ENCODE measurements around the gene CHCHD6.

Gene CHCHD6

DNA sequence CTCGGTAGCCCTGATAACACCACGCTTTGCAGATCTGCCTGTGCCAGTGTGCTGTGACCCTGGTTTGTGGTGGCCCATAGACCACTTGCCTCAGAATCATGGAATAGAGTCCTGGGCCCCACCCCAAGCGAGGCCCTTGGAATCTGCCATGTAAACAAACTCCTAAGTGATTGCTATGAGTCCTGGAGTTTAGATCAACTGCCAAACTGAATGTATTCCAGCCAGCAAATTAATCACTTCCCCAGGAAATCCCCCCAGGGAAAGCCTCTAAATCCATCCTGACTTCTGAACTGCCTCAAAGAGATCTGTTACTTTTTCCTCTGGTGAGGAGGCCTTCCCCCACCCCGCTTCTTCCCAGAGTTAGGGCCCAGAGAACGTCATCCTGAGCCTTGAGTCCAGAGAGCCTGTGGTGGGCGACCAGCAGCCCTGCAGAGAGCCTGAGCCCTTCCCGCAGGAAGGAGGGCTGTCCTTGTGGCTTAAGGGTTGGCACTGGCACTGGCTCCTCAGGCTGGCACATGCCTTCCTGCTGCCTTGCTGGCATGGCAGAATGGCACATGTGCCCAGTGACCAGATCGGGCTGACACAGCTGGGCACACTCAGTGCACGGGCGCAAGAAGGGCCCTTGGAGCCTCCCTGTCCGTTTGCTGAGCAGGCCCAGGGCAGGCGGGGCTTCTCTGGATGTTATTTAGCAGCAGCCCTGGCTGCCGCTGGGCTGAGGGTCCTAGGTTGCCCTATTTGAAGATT is 228.3 kb downstream of the CHCHD6 start:
- Histone ChIP-seq H3K36me3 (ENCODE audit: control insufficient read depth, insufficient read depth, low read length) (no peaks in the 10 kb centered on the region), H3K4me3 (ENCODE audit: insufficient read depth, low read depth, low read length, poor library complexity, severe bottlenecking) (no peak overlapping the region), H3K9me3 (ENCODE audit: control insufficient read depth, low read length) (no peaks in the 10 kb centered on the region), H3K27ac (ENCODE audit: insufficient read depth, low read length, poor library complexity, severe bottlenecking) (no peak overlapping the region), H3K4me1 (ENCODE audit: control insufficient read depth, insufficient read depth, low read length, poor library complexity, severe bottlenecking) (no peaks in the 10 kb centered on the region), H3K27me3 (replicated peaks; ENCODE audit: control insufficient read depth, insufficient read depth, low read length, poor library complexity, severe bottlenecking) (no peaks in the 10 kb centered on the region)
- no peak for DNase-seq

GRCh38 chr3:126934031-126934531 is 230.0 kb downstream of the CHCHD6 start:
- DNase-seq: no peak

DNA sequence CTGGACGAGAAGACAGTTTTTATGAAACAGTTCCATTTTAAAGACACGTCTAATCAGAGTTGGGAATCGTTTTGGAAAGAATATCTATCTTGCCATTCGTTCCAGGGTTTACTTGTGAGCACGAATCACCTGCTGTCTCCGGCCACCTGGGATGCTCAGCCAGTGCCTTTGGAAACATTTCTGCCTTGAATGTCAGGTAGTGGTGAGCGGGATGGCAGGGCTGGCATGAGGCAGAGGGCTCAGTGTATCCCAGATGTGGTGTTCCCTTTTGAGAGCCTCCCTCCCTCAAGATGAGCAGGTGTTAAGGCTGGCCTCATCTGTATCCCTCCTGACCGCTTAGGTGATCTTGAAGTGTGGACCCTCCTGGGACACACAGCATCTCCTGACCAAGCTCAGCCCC is 231.0 kb downstream of the CHCHD6 start:
- Histone ChIP-seq H3K4me3 (ENCODE audit: insufficient read depth, low read depth, low read length, poor library complexity, severe bottlenecking) (no peak overlapping the region), H3K9me3 (ENCODE audit: control insufficient read depth, low read length) (no peaks in the 10 kb centered on the region), H3K36me3 (ENCODE audit: control insufficient read depth, insufficient read depth, low read length) (no peaks in the 10 kb centered on the region), H3K4me1 (ENCODE audit: control insufficient read depth, insufficient read depth, low read length, poor library complexity, severe bottlenecking) (no peaks in the 10 kb centered on the region), H3K27me3 (replicated peaks; ENCODE audit: control insufficient read depth, insufficient read depth, low read length, poor library complexity, severe bottlenecking) (no peaks in the 10 kb centered on the region), H3K27ac (ENCODE audit: insufficient read depth, low read length, poor library complexity, severe bottlenecking) (no peak overlapping the region)
- DNase-seq: no peak

More at GRCh38 chr3:126934031-126934531, 230.0 kb downstream of the CHCHD6 start:
- H3K27ac ChIP-seq (ENCODE audit: insufficient read depth, low read length, poor library complexity, severe bottlenecking): no peak overlapping the region
- H3K27me3 ChIP-seq (replicated peaks; ENCODE audit: control insufficient read depth, insufficient read depth, low read length, poor library complexity, severe bottlenecking): no peaks in the 10 kb centered on the region
- no peak overlapping the region for H3K4me3 ChIP-seq (ENCODE audit: insufficient read depth, low read depth, low read length, poor library complexity, severe bottlenecking)
- no peaks in the 10 kb centered on the region for H3K4me1 ChIP-seq (ENCODE audit: control insufficient read depth, insufficient read depth, low read length, poor library complexity, severe bottlenecking)
- H3K36me3 ChIP-seq (ENCODE audit: control insufficient read depth, insufficient read depth, low read length): no peaks in the 10 kb centered on the region
- H3K9me3 ChIP-seq (ENCODE audit: control insufficient read depth, low read length): no peaks in the 10 kb centered on the region

GRCh38 chr3:126935756-126936509 is 231.9 kb downstream of the CHCHD6 start:
- H3K36me3 ChIP-seq (ENCODE audit: control insufficient read depth, insufficient read depth, low read length): no peaks in the 10 kb centered on the region
- no peak overlapping the region for H3K4me3 ChIP-seq (ENCODE audit: insufficient read depth, low read depth, low read length, poor library complexity, severe bottlenecking)
- H3K27me3 ChIP-seq (replicated peaks; ENCODE audit: control insufficient read depth, insufficient read depth, low read length, poor library complexity, severe bottlenecking): no peaks in the 10 kb centered on the region
- no peak overlapping the region for H3K27ac ChIP-seq (ENCODE audit: insufficient read depth, low read length, poor library complexity, severe bottlenecking)
- H3K4me1 ChIP-seq (ENCODE audit: control insufficient read depth, insufficient read depth, low read length, poor library complexity, severe bottlenecking): no peaks in the 10 kb centered on the region
- no peaks in the 10 kb centered on the region for H3K9me3 ChIP-seq (ENCODE audit: control insufficient read depth, low read length)
- DNase-seq: no peak

DNA sequence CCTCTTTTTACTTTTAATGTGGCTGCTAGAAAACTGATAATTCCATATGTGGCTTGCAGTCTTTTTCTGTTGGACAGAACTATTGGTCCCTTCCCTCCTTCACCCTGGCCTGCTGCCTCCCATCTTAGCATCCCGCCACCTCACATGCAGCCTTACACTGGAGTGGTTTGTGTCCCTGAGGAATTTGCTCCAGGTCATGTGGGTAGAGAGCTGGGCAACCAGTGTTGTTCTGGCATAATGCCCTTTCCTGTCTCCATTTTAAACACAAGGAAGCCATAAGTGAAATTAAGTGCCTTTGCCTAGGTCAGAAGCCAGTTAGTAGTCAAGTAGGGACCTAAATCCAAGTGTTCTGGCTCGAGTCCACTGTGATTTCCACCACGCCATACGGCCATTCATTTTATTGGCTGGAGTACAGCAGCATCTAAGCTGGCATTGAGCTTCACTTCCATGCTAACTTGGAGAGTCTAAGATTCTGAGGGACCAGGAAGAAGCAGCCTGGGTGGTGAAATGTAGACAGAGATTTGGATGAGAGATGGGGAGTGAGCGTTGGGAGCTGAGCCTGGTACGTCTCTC is 232.9 kb downstream of the CHCHD6 start:
- Histone ChIP-seq H3K36me3 (ENCODE audit: control insufficient read depth, insufficient read depth, low read length) (no peaks in the 10 kb centered on the region), H3K4me1 (ENCODE audit: control insufficient read depth, insufficient read depth, low read length, poor library complexity, severe bottlenecking) (no peaks in the 10 kb centered on the region), H3K27ac (ENCODE audit: insufficient read depth, low read length, poor library complexity, severe bottlenecking) (no peak overlapping the region), H3K9me3 (ENCODE audit: control insufficient read depth, low read length) (no peaks in the 10 kb centered on the region), H3K4me3 (ENCODE audit: insufficient read depth, low read depth, low read length, poor library complexity, severe bottlenecking) (no peak overlapping the region), H3K27me3 (replicated peaks; ENCODE audit: control insufficient read depth, insufficient read depth, low read length, poor library complexity, severe bottlenecking) (no peaks in the 10 kb centered on the region)
- no peak for DNase-seq

GRCh38 chr3:126937533-126937932 is 233.5 kb downstream of the CHCHD6 start:
- no peaks in the 10 kb centered on the region for H3K27me3 ChIP-seq (replicated peaks; ENCODE audit: control insufficient read depth, insufficient read depth, low read length, poor library complexity, severe bottlenecking)
- H3K4me1 ChIP-seq (ENCODE audit: control insufficient read depth, insufficient read depth, low read length, poor library complexity, severe bottlenecking): no peaks in the 10 kb centered on the region
- no peak overlapping the region for H3K4me3 ChIP-seq (ENCODE audit: insufficient read depth, low read depth, low read length, poor library complexity, severe bottlenecking)
- no peak overlapping the region for H3K27ac ChIP-seq (ENCODE audit: insufficient read depth, low read length, poor library complexity, severe bottlenecking)
- no peak for DNase-seq
- no peaks in the 10 kb centered on the region for H3K36me3 ChIP-seq (ENCODE audit: control insufficient read depth, insufficient read depth, low read length)
- H3K9me3 ChIP-seq (ENCODE audit: control insufficient read depth, low read length): no peaks in the 10 kb centered on the region

DNA sequence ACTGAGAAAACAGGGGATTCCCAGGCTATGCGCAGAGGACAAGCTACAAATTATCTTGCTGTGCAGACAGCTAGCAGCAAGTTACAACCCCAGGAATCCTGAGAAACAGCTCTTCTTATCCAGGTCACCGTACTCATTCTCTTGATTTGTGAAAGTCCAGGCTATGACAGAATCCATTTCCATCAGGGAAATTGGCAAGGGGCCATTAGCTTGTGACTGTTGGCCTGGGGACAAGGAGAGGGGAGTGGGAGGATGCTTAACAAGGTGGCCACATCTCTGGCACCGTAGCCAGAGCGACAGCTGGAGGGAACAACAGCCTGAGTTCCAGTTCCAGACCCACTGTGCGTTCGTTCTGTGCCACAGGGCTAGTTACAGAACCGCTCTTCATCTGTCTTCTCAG is 233.9 kb downstream of the CHCHD6 start:
- Histone ChIP-seq H3K27ac (ENCODE audit: insufficient read depth, low read length, poor library complexity, severe bottlenecking) (no peak overlapping the region), H3K9me3 (ENCODE audit: control insufficient read depth, low read length) (no peaks in the 10 kb centered on the region), H3K36me3 (ENCODE audit: control insufficient read depth, insufficient read depth, low read length) (no peaks in the 10 kb centered on the region), H3K27me3 (replicated peaks; ENCODE audit: control insufficient read depth, insufficient read depth, low read length, poor library complexity, severe bottlenecking) (no peaks in the 10 kb centered on the region), H3K4me1 (ENCODE audit: control insufficient read depth, insufficient read depth, low read length, poor library complexity, severe bottlenecking) (no peaks in the 10 kb centered on the region), H3K4me3 (ENCODE audit: insufficient read depth, low read depth, low read length, poor library complexity, severe bottlenecking) (no peak overlapping the region)
- no peak for DNase-seq

DNA sequence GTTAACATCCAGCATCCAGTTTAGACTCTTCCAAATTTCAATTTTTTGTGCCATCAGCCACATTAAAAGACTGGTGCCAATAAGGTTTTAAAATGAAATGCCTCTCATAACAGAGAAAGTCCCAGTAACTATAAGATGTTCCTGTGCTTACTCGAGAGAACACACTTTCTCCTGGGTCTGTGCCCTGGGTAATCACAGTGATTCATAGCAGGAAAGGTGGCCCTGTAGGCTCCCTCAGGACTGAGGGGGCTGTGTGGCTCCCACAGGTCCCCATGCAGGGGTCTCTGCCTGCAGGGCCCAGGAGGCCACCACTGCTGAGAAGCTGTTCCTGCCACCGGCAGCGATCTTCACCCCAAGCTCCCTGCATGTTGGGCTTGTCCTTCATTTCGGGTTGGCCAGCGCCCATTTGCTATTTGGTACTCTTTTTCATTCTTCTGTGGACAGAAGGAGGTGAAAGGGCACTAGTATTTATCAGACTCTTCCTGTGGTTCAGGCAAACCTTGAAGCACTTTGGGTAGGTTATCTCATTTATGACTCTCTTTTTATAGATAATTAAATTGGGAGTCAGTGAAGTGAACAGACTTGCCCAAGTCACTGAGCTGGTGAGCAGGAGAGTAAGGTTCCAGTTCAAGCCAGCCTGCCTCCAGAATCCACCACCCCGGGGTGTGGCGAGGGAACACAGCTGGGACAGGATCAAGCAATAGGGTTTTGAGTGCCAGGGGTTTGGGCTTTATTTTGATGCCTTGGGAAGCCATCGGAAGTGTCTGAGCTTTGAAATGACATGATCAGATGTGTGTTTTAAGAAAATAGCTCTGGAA is 234.7 kb downstream of the CHCHD6 start:
- Histone ChIP-seq H3K36me3 (ENCODE audit: control insufficient read depth, insufficient read depth, low read length) (no peaks in the 10 kb centered on the region), H3K4me3 (ENCODE audit: insufficient read depth, low read depth, low read length, poor library complexity, severe bottlenecking) (no peak overlapping the region), H3K9me3 (ENCODE audit: control insufficient read depth, low read length) (no peaks in the 10 kb centered on the region), H3K4me1 (ENCODE audit: control insufficient read depth, insufficient read depth, low read length, poor library complexity, severe bottlenecking) (no peaks in the 10 kb centered on the region), H3K27ac (ENCODE audit: insufficient read depth, low read length, poor library complexity, severe bottlenecking) (no peak overlapping the region), H3K27me3 (replicated peaks; ENCODE audit: control insufficient read depth, insufficient read depth, low read length, poor library complexity, severe bottlenecking) (no peaks in the 10 kb centered on the region)
- DNase-seq: no peak

- H3K4me3 ChIP-seq (ENCODE audit: insufficient read depth, low read depth, low read length, poor library complexity, severe bottlenecking): no peak overlapping the region
- H3K27me3 ChIP-seq (replicated peaks; ENCODE audit: control insufficient read depth, insufficient read depth, low read length, poor library complexity, severe bottlenecking): no peaks in the 10 kb centered on the region
- no peak for DNase-seq
- H3K4me1 ChIP-seq (ENCODE audit: control insufficient read depth, insufficient read depth, low read length, poor library complexity, severe bottlenecking): no peaks in the 10 kb centered on the region
- H3K36me3 ChIP-seq (ENCODE audit: control insufficient read depth, insufficient read depth, low read length): no peaks in the 10 kb centered on the region
- no peak overlapping the region for H3K27ac ChIP-seq (ENCODE audit: insufficient read depth, low read length, poor library complexity, severe bottlenecking)
- H3K9me3 ChIP-seq (ENCODE audit: control insufficient read depth, low read length): no peaks in the 10 kb centered on the region
These were observed 235.3 kb downstream of the CHCHD6 start for GRCh38 chr3:126939338-126939718.

Measured in effector memory CD4-positive, alpha-beta T cell (primary cell).